HepG2 (cell line): Measurements from ENCODE around the gene FOXA3. TPM values are rescaled to one million over a fixed set of nuclear protein-coding genes. Genes with fewer than 3 reads are reported as not detected.
A peak's percentile ranks its signal among the peaks of the same experiment; 100 is the strongest.

Experiments
- ATAC-seq: fragments of 200-7000 bp; cut with Tn5 transposase; 3 replicates; pipeline ENCODE4 v1.9.1; 2020; ENCODE audit warnings: mild to moderate bottlenecking, moderate library complexity
- BruUV-seq: library from RNA; stranded (reverse); fragments of 400-500 nt; replicated peaks from 2 replicates; lab custom pipeline; 2021; lab: Mats Ljungman, UMichigan
- CTCF ChIA-PET: fragments of 300-600 bp; formaldehyde crosslinking; extraction: SDS; loops from one replicate; lab custom pipeline; 2021; ENCODE audit warnings: low total read pairs, inconsistent platforms, low intra/inter-chr PET ratio; lab: Yijun Ruan, JAX
- POLR2A ChIA-PET: fragments of 350-600 bp; sonication (Branson Sonifier 250); formaldehyde crosslinking; loops from one replicate; lab custom pipeline; 2020; ENCODE audit warnings: antibody characterized with exemption, inconsistent platforms; lab: Yijun Ruan, JAX
- DNase-seq: peaks from one replicate; pipeline ENCODE4 v3.0.0-alpha.2; 2015; ENCODE audit warnings: low spot score
- FAIRE-seq: peaks from 3 replicates; lab custom pipeline; 2011; peaks lifted over from hg19 to GRCh38; lab: Jason Lieb, UNC
- H2AFZ ChIP-seq: one replicate; pipeline ENCODE4 v1.6.1; 2011; ENCODE audit warnings: low read length, inconsistent platforms
- H3K27ac ChIP-seq: fragments of 300-600 bp; 3 replicates; pipeline ENCODE4 v1.8.0; 2011; ENCODE audit warnings: mixed run types, mild to moderate bottlenecking, mixed read lengths, low read length, inconsistent platforms; ENCODE audit not compliant: insufficient read depth; ENCODE audit errors: extremely low read length
- H3K27me3 ChIP-seq, 2 experiments: fragments of 200-600 bp in 1 of 2; 2 replicates in 1 of 2; 3 replicates in 1 of 2; pipeline versions ENCODE4 v1.6.0 to v1.8.0; 2011; ENCODE audit warnings: low read length in 2 of 2, mild to moderate bottlenecking in 2 of 2, moderate library complexity in 2 of 2, inconsistent platforms in 1 of 2; ENCODE audit not compliant: insufficient read depth in 2 of 2, control insufficient read depth in 1 of 2
- H3K36me3 ChIP-seq, 2 experiments: fragments of 200-600 bp in 1 of 2; replicated peaks in 1 of 2; 2 replicates in 1 of 2; 3 replicates in 1 of 2; pipeline versions ENCODE4 v1.5.1 to v1.8.0; 2011; ENCODE audit warnings: low read length in 2 of 2, inconsistent platforms in 1 of 2; ENCODE audit not compliant: insufficient read depth in 2 of 2, control insufficient read depth in 1 of 2
- H3K4me1 ChIP-seq: 2 replicates; pipeline ENCODE4 v1.5.1; 2012; ENCODE audit warnings: low read length, inconsistent platforms; ENCODE audit not compliant: insufficient read depth
- H3K4me2 ChIP-seq: 2 replicates; pipeline ENCODE4 v1.6.0; 2011; ENCODE audit warnings: low read depth, low read length, inconsistent platforms
- H3K4me3 ChIP-seq, 3 experiments: fragments of 200-600 bp in 1 of 3; sonication (generic), shearing (Covaris generic) in 1 of 3; replicated peaks in 1 of 3; 2 replicates each; pipeline ENCODE4 v1.5.1; 2011 to 2016; ENCODE audit warnings: low read length in 3 of 3, inconsistent platforms in 2 of 3, low read depth in 2 of 3, mild to moderate bottlenecking in 2 of 3, control low read depth in 1 of 3, mixed read lengths in 1 of 3; ENCODE audit not compliant: insufficient read depth in 1 of 3
- H3K79me2 ChIP-seq: one replicate; pipeline ENCODE4 v1.6.1; 2011; ENCODE audit warnings: low read length, inconsistent platforms; ENCODE audit not compliant: insufficient read depth
- H3K9ac ChIP-seq: 2 replicates; pipeline ENCODE4 v1.6.0; 2011; ENCODE audit warnings: mild to moderate bottlenecking, low read depth, low read length, inconsistent platforms; ENCODE audit not compliant: insufficient read depth
- H3K9me3 ChIP-seq: 2 replicates; pipeline ENCODE4 v1.5.1; 2012; ENCODE audit warnings: mild to moderate bottlenecking, low read length
- H4K20me1 ChIP-seq: 2 replicates; pipeline ENCODE4 v1.6.0; 2011; ENCODE audit warnings: inconsistent platforms, mild to moderate bottlenecking, low read length, moderate library complexity; ENCODE audit not compliant: insufficient read depth
- FOXO4 ChIP-seq: sonication (generic); formaldehyde crosslinking; conservative IDR thresholded peaks from 2 replicates; pipeline ENCODE4 v1.8.1; 2023; ENCODE audit warnings: missing genetic modification reagents
- KLF6 ChIP-seq: IDR thresholded peaks from 2 replicates; pipeline ENCODE4 v1.8.0; 2016; ENCODE audit warnings: missing biosample characterization, missing genetic modification reagents
- NFKBIZ ChIP-seq: IDR thresholded peaks from 2 replicates; pipeline ENCODE4 v1.6.1; 2018; ENCODE audit warnings: missing genetic modification reagents, missing compliant biosample characterization
- PREB ChIP-seq: sonication (generic); formaldehyde crosslinking; IDR thresholded peaks from 2 replicates; pipeline ENCODE4 v1.4.0; 2020; ENCODE audit warnings: missing genetic modification reagents
- RAD51 ChIP-seq: fragments of 450-650 bp; IDR thresholded peaks from 2 replicates; pipeline ENCODE4 v1.6.1; 2016; ENCODE audit warnings: borderline replicate concordance
- REL ChIP-seq: sonication (generic); formaldehyde crosslinking; conservative IDR thresholded peaks from 2 replicates; pipeline ENCODE4 v1.8.0; 2022; ENCODE audit warnings: mild to moderate bottlenecking, missing genetic modification reagents, moderate library complexity
- SAP130 ChIP-seq: IDR thresholded peaks from 2 replicates; pipeline ENCODE4 v1.6.1; 2016; ENCODE audit warnings: low read depth
- SMC3 ChIP-seq: IDR thresholded peaks from 2 replicates; pipeline ENCODE4 v1.6.1; 2011; ENCODE audit warnings: low read length, improper control_type of control experiment
- ZBTB14 ChIP-seq: sonication (generic); formaldehyde crosslinking; IDR thresholded peaks from 2 replicates; pipeline ENCODE4 v1.4.0; 2020; ENCODE audit warnings: missing genetic modification reagents
- ZBTB44 ChIP-seq: sonication (generic); formaldehyde crosslinking; IDR thresholded peaks from 2 replicates; pipeline ENCODE4 v1.4.0; 2020; ENCODE audit warnings: missing genetic modification reagents
- ZNF124 ChIP-seq: sonication (generic); formaldehyde crosslinking; IDR thresholded peaks from 2 replicates; pipeline ENCODE4 v1.4.0; 2020; ENCODE audit warnings: missing genetic modification reagents
- ZNF7 ChIP-seq: IDR thresholded peaks from 2 replicates; pipeline ENCODE4 v1.6.1; 2016; ENCODE audit warnings: missing biosample characterization, missing genetic modification reagents
- WGBS: methylation state at CpG from one replicate; pipeline ENCODE4 v1.1.6; 2017; ENCODE audit warnings: low lambda C conversion rate; 5-methylcytosine and 5-hydroxymethylcytosine counted together
- in situ Hi-C: cut with HindIII; loops from 2 replicates; pipeline ENCODE4 v1.10.0; 2017; ENCODE audit warnings: low pct_unique_long_range_greater_than_20kb; ENCODE audit not compliant: extremely low pct_ligation_motif_present
- intact Hi-C: fragments of 100-400 bp; cut with micrococcal nuclease; formaldehyde crosslinking; loops from one replicate; pipeline ENCODE4 v1.10.0; 2022; ENCODE audit not compliant: unreplicated experiment
- polyA plus RNA-seq, 8 experiments: library from polyadenylated mRNA; depleted of rRNA in 3 of 8; stranded (reverse) in 7 of 8; unstranded in 1 of 8; fragments of >200 nt; fragmentation: Illumina TruSeq in 4 of 8; extraction: Trizol in 4 of 8; gene quantifications; 2 replicates each; pipeline versions ENCODE4 v1.2.1 to v1.2.3, GENCODE V29; 2011 to 2016; ENCODE audit warnings: low read depth in 4 of 8, missing spikeins in 1 of 8, mixed read lengths in 1 of 8; ENCODE audit not compliant: insufficient read depth in 1 of 8
- total RNA-seq, 5 experiments: library from RNA; depleted of rRNA; stranded (reverse); fragments of >200 nt; fragmentation: Illumina TruSeq; extraction: Trizol; gene quantifications; 2 replicates each; pipeline ENCODE4 v1.2.3, GENCODE V29; 2016; ENCODE audit warnings: low read depth in 1 of 5

The FOXA3 gene
- total and polyA plus RNA-seq, 2 of the 13 experiments (the other 11 are each of a cell fraction or from before 2014, with no cell fraction given): 29.8 to 47.6 TPM

- TF ChIP-seq ZBTB44 (CRISPR knock-in tag): no peak
Measured at GRCh38 chr19:45860359-45861259, 3.5 kb upstream of the FOXA3 start (continued).

GRCh38 chr19:45862271-45862563 is 1.9 kb upstream of the FOXA3 start:
- H2AFZ ChIP-seq: no peak overlapping the region
- peak overlapping the region; percentile 71 for H3K27ac ChIP-seq
- WGBS: under 1% methylated on average over 11 of the region's 11 CpGs
- peaks cover 33% of the 10 kb centered on the region for H3K4me1 ChIP-seq
- FAIRE-seq: no peak
- no peak for ATAC-seq
- H3K36me3 ChIP-seq: peaks cover 6 to 13% of the 10 kb centered on the region in 2 experiments; a peak in 3 of 5 replicates
- H3K79me2 ChIP-seq: peaks cover 61% of the 10 kb centered on the region
- CTCF ChIA-PET: interaction anchor here (5.8 kb wide), 1 partner anchor 22 kb away, joined by 263 read pairs; the partner anchor contains the start of gene IRF2BP1
- in situ Hi-C loops: no loop called here
- TF ChIP-seq PREB (no peak), RAD51 (peak; percentile 26; the same call in 1 of the 2 replicates), SMC3 (no peak), NFKBIZ (CRISPR knock-in tag) (no peak), ZBTB14 (CRISPR knock-in tag) (no peak), ZNF124 (CRISPR knock-in tag) (0 out of 2 replicates have a peak, but pooled peaks have one; percentile 11), REL (no peak), SAP130 (CRISPR knock-in tag) (0 out of 2 replicates have a peak, but pooled peaks have one; percentile 28), KLF6 (CRISPR knock-in tag) (0 out of 2 replicates have a peak, but pooled peaks have one; percentile 8), FOXO4 (CRISPR knock-in tag) (0 out of 2 replicates have a peak, but pooled peaks have one; percentile 42), ZNF7 (CRISPR knock-in tag) (no peak)
- TF ChIP-seq, all 625 proteins: peak for 5
- POLR2A ChIA-PET: interaction anchor here (1.3 to 13.2 kb wide), 6 partner anchors 14 to 133 kb away, joined by 7 to 388 read pairs (median 26); partner anchors contain the start of genes CCDC61, IRF2BP1, MYPOP and SIX5
- H3K27me3 ChIP-seq: no peaks in the 10 kb centered on the region; a peak in 1 of 5 replicates
- H3K9me3 ChIP-seq: no peaks in the 10 kb centered on the region
- intact Hi-C loops: no loop called here
- H3K4me3 ChIP-seq: peak overlapping the region; percentile 78 to 93 (median 92)
- 0 out of 2 replicates have a peak, but pooled peaks cover 9% of the 10 kb centered on the region for H4K20me1 ChIP-seq
- peak overlapping the region; percentile 75 for H3K4me2 ChIP-seq
- DNase-seq: no peak
- BruUV-seq: no TSS peak
- peak overlapping the region; percentile 86 for H3K9ac ChIP-seq
